GM18519 (cell line): ENCODE results near the gene KCNN4.

Source experiments
- ATAC-seq: cut with Tn5 transposase; IDR thresholded peaks from one replicate; pipeline ENCODE4 v1.9.1; 2021; ENCODE audit warnings: mild to moderate bottlenecking, moderate library complexity; ENCODE audit not compliant: unreplicated experiment, low FRiP score

KCNN4 gene

GRCh38 chr19:43721469-43722048 is 59.2 kb downstream of the KCNN4 start:
- no peak for ATAC-seq

- ATAC-seq = no peak
Observed at GRCh38 chr19:43720936-43721335, 59.8 kb downstream of the KCNN4 start.

GRCh38 chr19:43719918-43720317 is 60.9 kb downstream of the KCNN4 start:
- no peak for ATAC-seq

- no peak for ATAC-seq
Observed at GRCh38 chr19:43719378-43719868, 61.4 kb downstream of the KCNN4 start.

- ATAC-seq = no peak
Observed at GRCh38 chr19:43718627-43719377, 62.0 kb downstream of the KCNN4 start.
